ENCODE data around the gene TTN. TPM values are rescaled to one million over a fixed set of nuclear protein-coding genes. Genes with fewer than 3 reads are reported as not detected.

The TTN gene
- total RNA-seq, 1 experiment from 2014 or later, result under 0.01 TPM

DNA sequence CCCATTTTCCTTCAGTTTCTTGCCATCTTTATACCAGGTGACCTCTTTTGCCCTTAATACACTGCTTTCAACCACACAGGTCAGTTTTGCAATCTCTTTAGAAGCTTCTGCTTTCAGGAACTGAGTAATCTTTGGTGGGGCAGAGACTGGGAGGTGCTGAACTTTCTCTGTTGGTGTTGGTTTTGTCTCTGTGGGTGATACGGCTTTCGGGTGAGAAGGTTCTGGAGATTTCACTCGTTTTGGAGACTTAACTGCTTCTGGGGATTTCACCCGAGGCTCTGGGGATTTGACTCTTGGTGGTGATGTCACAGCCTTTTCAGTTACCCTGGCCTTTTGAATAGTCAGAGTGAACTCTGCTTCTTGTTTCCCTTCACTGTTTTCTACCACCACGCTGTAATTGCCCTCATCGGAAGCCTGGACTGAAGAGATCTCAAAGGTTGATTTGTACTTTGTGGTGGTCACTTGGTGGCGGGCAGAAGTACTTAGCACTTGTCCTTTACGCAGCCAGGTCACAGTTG is 276.5 kb downstream of the TTN start:
- no peaks in the 10 kb centered on the region for H3K9me3 Mint-ChIP-seq (ENCODE audit: unreplicated experiment)
- peak; percentile 34 for DNase-seq (ENCODE audit: unreplicated experiment)
- H3K27ac Mint-ChIP-seq (ENCODE audit: low read depth, unreplicated experiment), result no peak overlapping the region
- ChIA-PET CTCF (interaction anchor here (0.7 to 1.4 kb wide), 2 partner anchors 7 to 44 kb away, joined by 3 to 4 read pairs; no protein-coding TSS in a partner anchor), POLR2A (interaction anchor here (0.8 to 1.0 kb wide), 2 partner anchors 15 to 34 kb away, joined by 3 read pairs; no protein-coding TSS in a partner anchor)
- no peaks in the 10 kb centered on the region for H3K27me3 Mint-ChIP-seq (ENCODE audit: insufficient read depth, unreplicated experiment)
- no TSS peak for BruUV-seq (replicated peaks)
- intact Hi-C loops (cut with micrococcal nuclease), result no loop called here
- peaks cover 11% of the 10 kb centered on the region for H3K4me1 Mint-ChIP-seq (ENCODE audit: insufficient read depth, unreplicated experiment)
- H3K36me3 Mint-ChIP-seq (ENCODE audit: insufficient read depth, unreplicated experiment), result peaks cover 41% of the 10 kb centered on the region
- TF ChIP-seq CTCF (IDR thresholded peaks at IDR 0.05; ENCODE audit: unreplicated experiment), result no peak
- H3K4me3 Mint-ChIP-seq (ENCODE audit: unreplicated experiment), result no peak overlapping the region

- TF ChIP-seq CTCF (IDR thresholded peaks at IDR 0.05; ENCODE audit: unreplicated experiment), result no peak
- Mint-ChIP-seq H3K4me1 (ENCODE audit: insufficient read depth, unreplicated experiment) (peaks cover 11% of the 10 kb centered on the region), H3K4me3 (ENCODE audit: unreplicated experiment) (no peak overlapping the region), H3K27me3 (ENCODE audit: insufficient read depth, unreplicated experiment) (no peaks in the 10 kb centered on the region), H3K9me3 (ENCODE audit: unreplicated experiment) (no peaks in the 10 kb centered on the region), H3K36me3 (ENCODE audit: insufficient read depth, unreplicated experiment) (peaks cover 38% of the 10 kb centered on the region), H3K27ac (ENCODE audit: low read depth, unreplicated experiment) (no peak overlapping the region)
- no peak for DNase-seq (ENCODE audit: unreplicated experiment)
- ChIA-PET POLR2A (interaction anchor here (0.8 to 1.0 kb wide), 2 partner anchors 15 to 34 kb away, joined by 3 read pairs; no protein-coding TSS in a partner anchor), CTCF (interaction anchor here (0.7 kb wide), 1 partner anchor 44 kb away, joined by 3 read pairs; no protein-coding TSS in a partner anchor)
- intact Hi-C loops (cut with micrococcal nuclease), result no loop called here
- BruUV-seq (replicated peaks), result no TSS peak
Observed at GRCh38 chr2:178530131-178530530, 277.1 kb downstream of the TTN start.

- H3K36me3 Mint-ChIP-seq (ENCODE audit: insufficient read depth, unreplicated experiment), result peaks cover 29% of the 10 kb centered on the region
- H3K4me3 Mint-ChIP-seq (ENCODE audit: unreplicated experiment), result no peak overlapping the region
Observed at GRCh38 chr2:178529194-178529593, 278.0 kb downstream of the TTN start.

DNA sequence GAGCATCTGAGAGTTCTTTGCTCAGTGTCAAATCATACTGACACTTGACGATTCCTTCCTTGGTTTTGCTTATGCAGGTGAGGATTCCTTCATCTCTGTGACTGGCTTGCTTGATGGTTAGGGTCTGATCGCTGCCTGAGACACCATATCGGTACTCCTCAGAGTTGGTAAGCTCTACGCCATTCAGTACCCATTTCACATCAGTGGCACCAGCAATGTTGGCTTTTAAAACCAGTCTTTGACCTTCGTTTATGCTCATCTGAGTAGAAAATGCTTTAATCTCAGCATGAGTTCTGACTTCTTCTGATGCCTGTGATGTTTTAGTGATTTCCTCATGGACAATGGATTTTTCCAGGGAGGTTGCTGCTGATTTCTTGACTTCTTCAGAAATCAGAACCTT is 278.6 kb downstream of the TTN start:
- no peaks in the 10 kb centered on the region for H3K27me3 Mint-ChIP-seq (ENCODE audit: insufficient read depth, unreplicated experiment)

More at GRCh38 chr2:178529194-178529593, 278.0 kb downstream of the TTN start:
- ChIA-PET CTCF (no interaction called here), POLR2A (no interaction called here)
- no peak overlapping the region for H3K27ac Mint-ChIP-seq (ENCODE audit: low read depth, unreplicated experiment)
- no peak for TF ChIP-seq CTCF (IDR thresholded peaks at IDR 0.05; ENCODE audit: unreplicated experiment)
- peaks cover 11% of the 10 kb centered on the region for H3K4me1 Mint-ChIP-seq (ENCODE audit: insufficient read depth, unreplicated experiment)
- no TSS peak for BruUV-seq (replicated peaks)
- intact Hi-C loops (cut with micrococcal nuclease), result no loop called here
- no peaks in the 10 kb centered on the region for H3K27me3 Mint-ChIP-seq (ENCODE audit: insufficient read depth, unreplicated experiment)
- H3K9me3 Mint-ChIP-seq (ENCODE audit: unreplicated experiment), result no peaks in the 10 kb centered on the region
- no peak for DNase-seq (ENCODE audit: unreplicated experiment)

More for the DNA sequence above, 278.6 kb downstream of the TTN start:
- Mint-ChIP-seq H3K4me3 (ENCODE audit: unreplicated experiment) (no peak overlapping the region), H3K36me3 (ENCODE audit: insufficient read depth, unreplicated experiment) (peaks cover 24% of the 10 kb centered on the region), H3K4me1 (ENCODE audit: insufficient read depth, unreplicated experiment) (peaks cover 11% of the 10 kb centered on the region), H3K27ac (ENCODE audit: low read depth, unreplicated experiment) (no peak overlapping the region), H3K9me3 (ENCODE audit: unreplicated experiment) (no peaks in the 10 kb centered on the region)
- intact Hi-C loops (cut with micrococcal nuclease), result no loop called here
- ChIA-PET CTCF (no interaction called here), POLR2A (no interaction called here)
- no TSS peak for BruUV-seq (replicated peaks)
- TF ChIP-seq CTCF (IDR thresholded peaks at IDR 0.05; ENCODE audit: unreplicated experiment), result no peak
- DNase-seq (ENCODE audit: unreplicated experiment), result no peak

All from MCF 10A (cell line).